PC-3 (cell line): ENCODE results near the gene DST. TPM values are rescaled to one million over a fixed set of nuclear protein-coding genes. Genes with fewer than 3 reads are reported as not detected.
A peak's percentile ranks its signal among the peaks of the same experiment; 100 is the strongest.

Experiments used
- ATAC-seq: fragments of 200-7000 bp; cut with Tn5 transposase; 2 replicates; pipeline ENCODE4 v1.9.1; 2020; ENCODE audit warnings: mild to moderate bottlenecking, moderate library complexity
- BruUV-seq: library from RNA; stranded (reverse); fragments of 400-500 nt; replicated peaks from 2 replicates; lab custom pipeline; 2021; lab: Mats Ljungman, UMichigan
- CTCF ChIA-PET: fragments of 300-600 bp; sonication (Branson Sonifier 250); formaldehyde crosslinking; loops from one replicate; lab custom pipeline; 2022; ENCODE audit warnings: antibody characterized with exemption; lab: Charles Lee
- POLR2A ChIA-PET: fragments of 300-600 bp; sonication (Branson Sonifier 250); formaldehyde crosslinking; loops from one replicate; lab custom pipeline; 2022; ENCODE audit warnings: antibody characterized with exemption; ENCODE audit not compliant: unreplicated experiment; lab: Charles Lee
- DNase-seq: peaks from one replicate; pipeline ENCODE4 v3.0.0-alpha.2; 2015
- H2AFZ ChIP-seq: fragments of 300-600 bp; sonication (generic); 2 replicates; pipeline ENCODE4 v1.6.0; 2016; ENCODE audit warnings: antibody characterized with exemption, low read length
- H3F3A ChIP-seq: fragments of 300-600 bp; sonication (generic); one replicate; pipeline ENCODE4 v1.6.0; 2017; ENCODE audit warnings: antibody characterized with exemption, low read length, control low read depth, mild to moderate bottlenecking; ENCODE audit not compliant: unreplicated experiment
- H3K27ac ChIP-seq: fragments of 300-600 bp; sonication (generic); 2 replicates; pipeline ENCODE4 v1.5.1; 2016; ENCODE audit warnings: mild to moderate bottlenecking, low read length
- H3K27me3 ChIP-seq: fragments of 300-600 bp; sonication (generic); 2 replicates; pipeline ENCODE4 v1.6.1; 2016; ENCODE audit warnings: low read length, mixed read lengths
- H3K36me3 ChIP-seq: fragments of 300-600 bp; sonication (generic); 2 replicates; pipeline ENCODE4 v1.6.1; 2016; ENCODE audit warnings: low read depth, mixed run types, low read length, mixed read lengths
- H3K4me1 ChIP-seq: fragments of 300-600 bp; sonication (generic); 2 replicates; pipeline ENCODE4 v1.5.1; 2016; ENCODE audit warnings: low read length; ENCODE audit not compliant: insufficient read depth
- H3K4me2 ChIP-seq: fragments of 300-600 bp; sonication (generic); 2 replicates; pipeline ENCODE4 v1.6.0; 2016; ENCODE audit warnings: low read length
- H3K4me3 ChIP-seq: fragments of 300-600 bp; sonication (generic); 2 replicates; pipeline ENCODE4 v1.5.1; 2016; ENCODE audit warnings: mild to moderate bottlenecking, low read length, mixed read lengths
- H3K79me2 ChIP-seq: fragments of 300-600 bp; sonication (generic); 2 replicates; pipeline ENCODE4 v1.6.1; 2017; ENCODE audit warnings: low read length, mixed read lengths
- H3K9ac ChIP-seq: fragments of 300-600 bp; sonication (generic); 2 replicates; pipeline ENCODE4 v1.6.0; 2016; ENCODE audit warnings: mild to moderate bottlenecking, low read length
- H3K9me2 ChIP-seq: fragments of 300-600 bp; sonication (generic); replicated peaks from 2 replicates; pipeline ENCODE4 v1.6.1; 2016; ENCODE audit warnings: mixed run types, low read length, mixed read lengths
- H3K9me3 ChIP-seq: fragments of 300-600 bp; sonication (generic); 2 replicates; pipeline ENCODE4 v1.6.1; 2016; ENCODE audit warnings: low read length, mixed read lengths
- H4K20me1 ChIP-seq: fragments of 300-600 bp; sonication (generic); 2 replicates; pipeline ENCODE4 v1.6.1; 2016; ENCODE audit warnings: low read length, mixed read lengths
- EZH2 ChIP-seq: fragments of 300-600 bp; sonication (generic); IDR thresholded peaks from one replicate; pipeline ENCODE4 v1.6.1; 2017; ENCODE audit warnings: antibody characterized with exemption, mild to moderate bottlenecking, low read length; ENCODE audit not compliant: unreplicated experiment
- EZH2phosphoT487 ChIP-seq: fragments of 300-600 bp; sonication (generic); IDR thresholded peaks from 2 replicates; pipeline ENCODE4 v1.6.1; 2018; ENCODE audit warnings: mild to moderate bottlenecking, antibody characterized with exemption, low read length, borderline replicate concordance
- intact Hi-C: fragments of 100-400 bp; cut with micrococcal nuclease; formaldehyde crosslinking; loops from 2 replicates; pipeline ENCODE4 v1.9.0; 2023
- total RNA-seq: library from RNA; depleted of rRNA; stranded (reverse); fragments of >200 nt; gene quantifications from 2 replicates; pipeline ENCODE4 v1.2.3, GENCODE V29; 2014
- TF ChIP-seq, protein P1 (sequence below): fragments of 300-600 bp; sonication (generic); conservative IDR thresholded peaks from 2 replicates; pipeline ENCODE4 v1.5.1; 2017; ENCODE audit warnings: antibody characterized with exemption, low read depth, mild to moderate bottlenecking, low read length

Gene DST
- total RNA-seq, 1 experiment from 2014 or later: 81.5 TPM

DNA sequence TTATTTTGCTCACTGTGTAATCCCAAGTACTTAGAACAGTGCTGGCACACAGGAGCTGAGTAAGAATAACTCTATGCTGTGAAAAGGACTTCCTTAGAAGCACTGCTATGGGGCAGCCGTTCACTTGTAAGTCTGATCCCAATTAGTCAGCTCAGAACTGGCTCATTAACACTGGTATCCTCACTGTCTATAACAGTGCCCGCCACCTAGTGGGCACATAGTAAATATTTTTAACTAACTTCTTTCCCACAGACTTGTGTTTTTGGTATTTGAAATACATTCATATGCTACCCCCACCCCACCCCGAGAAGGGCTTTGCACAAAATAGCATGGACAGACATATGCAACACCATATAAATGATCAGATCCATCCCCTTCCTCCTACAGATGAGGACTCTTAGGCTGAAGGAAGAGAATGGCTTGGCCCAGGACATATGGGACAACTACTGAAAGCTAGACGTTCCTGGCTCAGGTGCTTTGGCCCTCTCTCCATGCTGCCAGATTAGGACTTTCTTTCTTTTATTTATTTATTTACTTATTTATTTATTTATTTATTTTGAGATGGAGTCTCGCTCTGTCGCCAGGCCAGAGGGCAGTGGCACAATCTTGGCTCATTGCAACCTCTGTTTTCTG is 47.1 kb downstream of the DST start:
- H3K9me3 ChIP-seq: no peaks in the 10 kb centered on the region
- no peak overlapping the region for H3K4me2 ChIP-seq
- H2AFZ ChIP-seq: no peak overlapping the region
- DNase-seq (peak; percentile 37), ATAC-seq (peak; percentile 73)
- CTCF ChIA-PET: interaction anchor here (0.5 to 1.2 kb wide), 4 partner anchors 46 to 259 kb away, joined by 3 to 6 read pairs (median 3); no protein-coding TSS in a partner anchor
- TF ChIP-seq, protein P1, sequence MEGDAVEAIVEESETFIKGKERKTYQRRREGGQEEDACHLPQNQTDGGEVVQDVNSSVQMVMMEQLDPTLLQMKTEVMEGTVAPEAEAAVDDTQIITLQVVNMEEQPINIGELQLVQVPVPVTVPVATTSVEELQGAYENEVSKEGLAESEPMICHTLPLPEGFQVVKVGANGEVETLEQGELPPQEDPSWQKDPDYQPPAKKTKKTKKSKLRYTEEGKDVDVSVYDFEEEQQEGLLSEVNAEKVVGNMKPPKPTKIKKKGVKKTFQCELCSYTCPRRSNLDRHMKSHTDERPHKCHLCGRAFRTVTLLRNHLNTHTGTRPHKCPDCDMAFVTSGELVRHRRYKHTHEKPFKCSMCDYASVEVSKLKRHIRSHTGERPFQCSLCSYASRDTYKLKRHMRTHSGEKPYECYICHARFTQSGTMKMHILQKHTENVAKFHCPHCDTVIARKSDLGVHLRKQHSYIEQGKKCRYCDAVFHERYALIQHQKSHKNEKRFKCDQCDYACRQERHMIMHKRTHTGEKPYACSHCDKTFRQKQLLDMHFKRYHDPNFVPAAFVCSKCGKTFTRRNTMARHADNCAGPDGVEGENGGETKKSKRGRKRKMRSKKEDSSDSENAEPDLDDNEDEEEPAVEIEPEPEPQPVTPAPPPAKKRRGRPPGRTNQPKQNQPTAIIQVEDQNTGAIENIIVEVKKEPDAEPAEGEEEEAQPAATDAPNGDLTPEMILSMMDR: peak; percentile 80
- no peak for TF ChIP-seq EZH2
- no peak overlapping the region for H3K27ac ChIP-seq
- no peaks in the 10 kb centered on the region for H4K20me1 ChIP-seq
- H3K4me3 ChIP-seq: no peak overlapping the region
- H3K36me3 ChIP-seq: peaks cover 15% of the 10 kb centered on the region; the same call in 1 of the 2 replicates
- H3K9me2 ChIP-seq: no peaks in the 10 kb centered on the region
- no peaks in the 10 kb centered on the region for H3K79me2 ChIP-seq
- H3K9ac ChIP-seq: no peak overlapping the region
- no peaks in the 10 kb centered on the region for H3K27me3 ChIP-seq
- no TSS peak for BruUV-seq
- intact Hi-C loops: no loop called here
- POLR2A ChIA-PET: no interaction called here
- H3F3A ChIP-seq: no peaks in the 10 kb centered on the region
- no peaks in the 10 kb centered on the region for H3K4me1 ChIP-seq

DNA sequence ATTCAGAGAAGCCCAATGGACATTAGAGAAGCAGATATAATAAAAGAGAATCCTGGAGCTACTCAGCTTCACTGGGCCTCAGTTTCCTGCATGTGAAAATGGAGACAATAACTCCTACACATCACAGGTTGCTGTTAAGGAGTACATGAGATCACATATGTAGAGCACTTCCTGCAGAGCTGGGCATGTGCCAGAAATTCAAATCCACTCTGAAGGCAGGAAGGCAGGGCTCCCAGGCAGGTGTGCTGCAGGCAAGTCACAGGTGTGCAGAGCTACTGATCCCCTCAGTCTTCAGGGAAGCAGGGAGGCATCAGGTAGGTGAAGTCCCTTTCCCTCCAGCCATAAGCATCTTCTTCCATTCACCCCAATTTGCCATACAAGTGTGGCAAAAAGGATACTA is 48.0 kb downstream of the DST start:
- H4K20me1 ChIP-seq: no peaks in the 10 kb centered on the region
- no peaks in the 10 kb centered on the region for H3K79me2 ChIP-seq
- no peaks in the 10 kb centered on the region for H3K4me1 ChIP-seq
- ATAC-seq: no peak
- BruUV-seq: no TSS peak
- no peaks in the 10 kb centered on the region for H3K9me3 ChIP-seq
- H3K4me2 ChIP-seq: no peak overlapping the region
- POLR2A ChIA-PET: no interaction called here
- no peak overlapping the region for H2AFZ ChIP-seq
- no peak overlapping the region for H3K9ac ChIP-seq
- peaks cover 15% of the 10 kb centered on the region; the same call in 1 of the 2 replicates for H3K36me3 ChIP-seq
- no peak overlapping the region for H3K4me3 ChIP-seq
- no peaks in the 10 kb centered on the region for H3K9me2 ChIP-seq
- TF ChIP-seq EZH2: no peak
- DNase-seq: no peak
- no peak overlapping the region for H3K27ac ChIP-seq
- CTCF ChIA-PET: interaction anchor here (0.6 kb wide), 2 partner anchors 141 to 224 kb away, joined by 3 to 4 read pairs; no protein-coding TSS in a partner anchor
- no peaks in the 10 kb centered on the region for H3K27me3 ChIP-seq
- intact Hi-C loops: loop anchor here (5.0 kb wide), 1 partner anchor 37 kb away; no protein-coding TSS in a partner anchor
- H3F3A ChIP-seq: no peaks in the 10 kb centered on the region

DNA sequence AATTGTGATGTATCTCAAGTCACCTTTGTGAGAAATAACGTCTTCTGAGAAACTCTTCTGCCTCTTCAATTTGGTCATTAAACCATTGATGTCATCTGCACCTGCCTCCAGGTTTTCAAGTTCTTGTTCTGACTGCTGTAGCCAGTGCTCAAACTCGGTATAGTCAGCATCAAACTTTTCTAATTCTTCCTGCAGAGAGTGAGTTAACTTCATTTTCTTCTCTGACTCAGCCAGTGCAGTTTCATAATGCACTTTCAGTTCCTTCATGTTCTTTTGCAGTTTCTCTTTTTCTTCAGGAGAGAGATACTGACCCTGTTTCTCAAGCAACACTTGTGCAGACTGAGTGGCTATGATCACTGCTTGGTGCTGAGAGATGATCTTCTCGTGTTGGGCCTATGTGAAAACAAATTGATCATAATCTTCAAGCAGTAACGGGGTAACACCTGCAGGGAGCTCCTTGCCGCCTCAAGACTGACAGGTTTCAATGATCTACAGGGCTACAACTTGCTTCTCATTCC is 48.8 kb downstream of the DST start:
- intact Hi-C loops: loop anchor here (1.0 to 5.0 kb wide), 3 partner anchors 37 to 235 kb away; no protein-coding TSS in a partner anchor
- no peak overlapping the region for H3K4me2 ChIP-seq
- POLR2A ChIA-PET: no interaction called here

More for the DNA sequence above, 48.8 kb downstream of the DST start:
- Histone ChIP-seq H4K20me1 (no peaks in the 10 kb centered on the region), H3K27ac (no peak overlapping the region), H3K9me2 (no peaks in the 10 kb centered on the region), H3K9me3 (no peaks in the 10 kb centered on the region), H2AFZ (no peak overlapping the region), H3K4me1 (no peaks in the 10 kb centered on the region), H3K4me3 (no peak overlapping the region), H3K27me3 (no peaks in the 10 kb centered on the region), H3K79me2 (no peaks in the 10 kb centered on the region), H3F3A (no peaks in the 10 kb centered on the region), H3K9ac (no peak overlapping the region), H3K36me3 (peaks cover 15% of the 10 kb centered on the region; the same call in 1 of the 2 replicates)
- no peak for ATAC-seq
- TF ChIP-seq EZH2 (no peak), EZH2phosphoT487 (no peak)
- TF ChIP-seq, protein P1: no peak
- BruUV-seq: no TSS peak
- no peak for DNase-seq
- CTCF ChIA-PET: interaction anchor here (1.3 kb wide), 1 partner anchor 66 kb away, joined by 3 read pairs; no protein-coding TSS in a partner anchor
